Natural killer cell (primary cell): ENCODE results near the gene RBFOX2. TPM values are rescaled to one million over a fixed set of nuclear protein-coding genes. Genes with fewer than 3 reads are reported as not detected.

Experiments
- ATAC-seq, 3 donors: fragments of 150-1000 bp in 2 of 3; fragments of 200-7000 bp in 1 of 3; cut with Tn5 transposase; 1 replicate in 1 of 3; 2 replicates in 2 of 3; pipeline ENCODE4 v1.10.0; 2021; ENCODE audit warnings: mild to moderate bottlenecking in 2 of 3, moderate library complexity in 2 of 3
- DNase-seq, 2 donors: peaks; one replicate each; pipeline versions ENCODE4 v3.0.0 to v3.0.0-alpha.2; 2013 to 2021; ENCODE audit warnings: mixed read lengths in 1 of 2
- H3K27ac ChIP-seq: one replicate; pipeline ENCODE4 v1.5.1; 2013; ENCODE audit warnings: mild to moderate bottlenecking, low read length
- H3K27me3 ChIP-seq: one replicate; pipeline ENCODE4 v1.6.1; 2013; ENCODE audit warnings: low read length; ENCODE audit not compliant: control insufficient read depth, insufficient read depth
- H3K36me3 ChIP-seq: one replicate; pipeline ENCODE4 v1.6.1; 2013; ENCODE audit warnings: low read length; ENCODE audit not compliant: control insufficient read depth, insufficient read depth
- H3K4me1 ChIP-seq: one replicate; pipeline ENCODE4 v1.6.1; 2013; ENCODE audit warnings: low read length; ENCODE audit not compliant: control insufficient read depth, insufficient read depth
- H3K4me3 ChIP-seq: one replicate; pipeline ENCODE4 v1.5.1; 2013; ENCODE audit warnings: low read length
- H3K9me3 ChIP-seq: one replicate; pipeline ENCODE4 v1.6.1; 2013; ENCODE audit warnings: low read length; ENCODE audit not compliant: control insufficient read depth, insufficient read depth
- H3K27ac Mint-ChIP-seq, 2 donors: one replicate each; pipeline ENCODE4 v1.8.0; 2022; ENCODE audit warnings: mild to moderate bottlenecking in 2 of 2, mixed read lengths in 2 of 2, moderate library complexity in 1 of 2
- H3K27me3 Mint-ChIP-seq, 2 donors: one replicate each; pipeline ENCODE4 v1.8.0; 2022; ENCODE audit warnings: low read depth in 2 of 2, mixed read lengths in 2 of 2
- H3K36me3 Mint-ChIP-seq: one replicate; pipeline ENCODE4 v1.8.0; 2022; ENCODE audit warnings: mixed read lengths
- H3K4me1 Mint-ChIP-seq, 2 donors: one replicate each; pipeline ENCODE4 v1.8.0; 2022; ENCODE audit warnings: mixed read lengths in 2 of 2
- H3K4me3 Mint-ChIP-seq: one replicate; pipeline ENCODE4 v1.8.0; 2022; ENCODE audit warnings: mild to moderate bottlenecking, moderate library complexity, mixed read lengths
- H3K9me3 Mint-ChIP-seq, 2 donors: one replicate each; pipeline ENCODE4 v1.8.0; 2022; ENCODE audit warnings: mixed read lengths in 2 of 2
- CTCF ChIP-seq: fragments of 200-600 bp; IDR thresholded peaks from one replicate; pipeline ENCODE4 v1.8.0; 2022; ENCODE audit warnings: antibody characterized with exemption
- WGBS: methylation state at CpG from one replicate; pipeline ENCODE4 v1.1.7; 2013; ENCODE audit warnings: missing lambda C conversion rate; ENCODE audit not compliant: insufficient coverage; 5-methylcytosine and 5-hydroxymethylcytosine counted together
- intact Hi-C: fragments of 100-400 bp; cut with micrococcal nuclease; formaldehyde crosslinking; loops from one replicate; pipeline ENCODE4 v1.14.2; 2022
- total RNA-seq, 4 donors: library from RNA; stranded (reverse); fragments of 120-200 nt in 1 of 4; gene quantifications; one replicate each; pipeline versions ENCODE4 v1.2.3 to v1.2.4, GENCODE V29; 2013 to 2022

RBFOX2 gene
- total RNA-seq, 3 donors from 2014 or later (not counting 1 experiment from before 2014, with no cell fraction given), result 1.0 to 4.7 (median 3.0) TPM

- no peaks in the 10 kb centered on the region for H3K9me3 ChIP-seq
- Mint-ChIP-seq H3K4me1 (peaks cover 28 to 34% of the 10 kb centered on the region in 2 donors), H3K36me3 (no peaks in the 10 kb centered on the region), H3K9me3 (no peaks in the 10 kb centered on the region), H3K4me3 (no peak overlapping the region), H3K27me3 (peaks cover 27 to 40% of the 10 kb centered on the region in 2 donors), H3K27ac (no peak overlapping the region)
- DNase-seq (peak in 1 of 2 donors; percentile 26), ATAC-seq (peak in 2 of 3 donors; percentile 39 to 47)
- no peak overlapping the region for H3K4me3 ChIP-seq
- TF ChIP-seq CTCF, result no peak
- H3K27ac ChIP-seq, result no peak overlapping the region
- 45% methylated on average over 5 of the region's 5 CpGs for WGBS
- no peaks in the 10 kb centered on the region for H3K27me3 ChIP-seq
- intact Hi-C loops, result no loop called here
- peaks cover 3% of the 10 kb centered on the region for H3K4me1 ChIP-seq
- H3K36me3 ChIP-seq, result no peaks in the 10 kb centered on the region
Measured at GRCh38 chr22:35900483-35901168, 128.0 kb downstream of the RBFOX2 start.

GRCh38 chr22:35899736-35900135 lies 128.9 kb downstream of the RBFOX2 start:
- Mint-ChIP-seq H3K4me1 (peaks cover 37 to 41% of the 10 kb centered on the region in 2 donors), H3K36me3 (no peaks in the 10 kb centered on the region), H3K4me3 (no peak overlapping the region), H3K27ac (no peak overlapping the region), H3K9me3 (no peaks in the 10 kb centered on the region), H3K27me3 (peaks cover 27 to 40% of the 10 kb centered on the region in 2 donors)
- intact Hi-C loops, result no loop called here
- H3K27me3 ChIP-seq, result no peaks in the 10 kb centered on the region
- no peak overlapping the region for H3K27ac ChIP-seq
- DNase-seq (no peak), ATAC-seq (no peak)
- no peak for TF ChIP-seq CTCF
- H3K36me3 ChIP-seq, result no peaks in the 10 kb centered on the region
- no peak overlapping the region for H3K4me3 ChIP-seq
- peaks cover 9% of the 10 kb centered on the region for H3K4me1 ChIP-seq
- H3K9me3 ChIP-seq, result no peaks in the 10 kb centered on the region

GRCh38 chr22:35896111-35896705 lies 132.4 kb downstream of the RBFOX2 start:
- Mint-ChIP-seq H3K27me3 (peaks cover 9 to 23% of the 10 kb centered on the region in 2 donors), H3K4me1 (peaks cover 35 to 40% of the 10 kb centered on the region in 2 donors), H3K36me3 (no peaks in the 10 kb centered on the region), H3K4me3 (peak overlapping the region; percentile 5), H3K9me3 (no peaks in the 10 kb centered on the region), H3K27ac (peak overlapping the region in 1 of 2 donors; percentile 86)
- no peak for DNase-seq
- Histone ChIP-seq H3K36me3 (no peaks in the 10 kb centered on the region), H3K27me3 (no peaks in the 10 kb centered on the region), H3K27ac (no peak overlapping the region), H3K4me1 (peaks cover 12% of the 10 kb centered on the region), H3K4me3 (no peak overlapping the region), H3K9me3 (no peaks in the 10 kb centered on the region)
- no peak for TF ChIP-seq CTCF
- no peak for ATAC-seq
- intact Hi-C loops, result no loop called here
- whole genome bisulfite sequencing, result 87% methylated on average over 3 of the region's 7 CpGs
